Hematopoietic multipotent progenitor cell treated with erythropoietin and hydrocortisone succinate and interleukin-3 and kit ligand, for 15 days (in vitro differentiated cells): ENCODE data around the gene GATAD2A.

ENCODE experiments used
- DNase-seq: peaks from one replicate; pipeline ENCODE4 v3.0.0-alpha.2; 2015; ENCODE audit warnings: low spot score

GATAD2A gene

DNA sequence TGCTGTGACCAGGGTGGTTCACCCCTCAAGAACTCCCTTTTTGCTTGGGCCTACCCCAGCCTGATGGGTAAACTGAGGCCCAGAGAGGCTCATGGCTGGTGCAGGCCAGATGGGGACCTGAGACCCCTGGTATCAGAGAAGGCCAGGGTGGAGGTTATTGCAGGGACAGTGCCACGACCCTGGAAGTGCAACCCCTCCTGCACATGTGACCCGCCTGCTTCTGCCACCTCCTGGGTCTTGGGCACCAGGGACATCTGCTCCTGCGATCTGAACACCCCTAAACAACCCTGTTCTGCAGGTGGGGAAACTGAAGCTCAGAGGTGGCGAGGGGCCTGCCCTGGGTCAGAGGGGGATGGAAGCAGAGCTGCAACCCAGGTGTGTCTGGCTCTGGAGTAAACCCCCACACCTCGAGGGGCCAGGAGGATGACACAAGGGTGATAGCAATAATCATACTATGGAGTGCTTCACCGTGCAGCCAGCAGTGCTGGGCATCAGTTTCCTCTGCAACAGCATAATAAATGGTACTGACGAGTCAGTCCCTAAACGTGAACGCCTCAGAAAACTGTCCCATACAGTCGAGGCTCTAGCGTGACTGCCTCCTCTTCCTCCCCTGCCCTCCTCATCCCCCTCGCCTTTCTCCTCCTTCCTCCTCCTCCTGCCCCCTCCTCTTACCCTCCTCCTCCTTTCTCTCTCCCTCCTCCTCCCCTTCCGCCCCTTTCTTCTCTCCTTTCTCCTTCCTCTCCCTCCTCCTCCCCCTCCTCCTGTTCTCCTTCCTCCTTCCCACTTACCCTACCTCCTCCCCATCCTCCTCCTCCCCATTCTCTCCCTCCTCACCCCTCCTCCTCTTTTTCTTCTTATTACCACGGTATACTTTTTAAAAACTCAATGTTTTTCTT, 127.6 kb downstream of the GATAD2A start:
- DNase-seq: no peak

DNA sequence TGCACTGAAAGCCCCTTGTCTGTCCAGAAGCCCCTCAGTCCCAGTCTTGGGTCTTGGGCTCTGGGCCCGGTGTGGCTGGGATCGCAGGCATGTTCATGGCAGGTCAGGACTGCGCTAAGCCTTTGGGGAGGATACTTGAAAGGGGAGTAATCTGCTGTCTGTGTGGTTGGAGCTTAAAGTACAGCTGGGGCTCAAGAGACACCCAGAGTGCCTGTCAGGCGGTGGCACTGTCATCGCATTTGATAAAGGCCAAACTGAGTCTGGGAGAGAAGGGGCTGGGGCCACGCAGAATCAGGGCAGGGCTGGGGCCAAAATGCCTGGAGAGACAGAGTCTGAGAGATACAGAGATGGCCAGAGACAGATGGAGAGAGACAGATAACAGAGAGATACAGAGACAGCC, 128.4 kb downstream of the GATAD2A start:
- no peak for DNase-seq

DNA sequence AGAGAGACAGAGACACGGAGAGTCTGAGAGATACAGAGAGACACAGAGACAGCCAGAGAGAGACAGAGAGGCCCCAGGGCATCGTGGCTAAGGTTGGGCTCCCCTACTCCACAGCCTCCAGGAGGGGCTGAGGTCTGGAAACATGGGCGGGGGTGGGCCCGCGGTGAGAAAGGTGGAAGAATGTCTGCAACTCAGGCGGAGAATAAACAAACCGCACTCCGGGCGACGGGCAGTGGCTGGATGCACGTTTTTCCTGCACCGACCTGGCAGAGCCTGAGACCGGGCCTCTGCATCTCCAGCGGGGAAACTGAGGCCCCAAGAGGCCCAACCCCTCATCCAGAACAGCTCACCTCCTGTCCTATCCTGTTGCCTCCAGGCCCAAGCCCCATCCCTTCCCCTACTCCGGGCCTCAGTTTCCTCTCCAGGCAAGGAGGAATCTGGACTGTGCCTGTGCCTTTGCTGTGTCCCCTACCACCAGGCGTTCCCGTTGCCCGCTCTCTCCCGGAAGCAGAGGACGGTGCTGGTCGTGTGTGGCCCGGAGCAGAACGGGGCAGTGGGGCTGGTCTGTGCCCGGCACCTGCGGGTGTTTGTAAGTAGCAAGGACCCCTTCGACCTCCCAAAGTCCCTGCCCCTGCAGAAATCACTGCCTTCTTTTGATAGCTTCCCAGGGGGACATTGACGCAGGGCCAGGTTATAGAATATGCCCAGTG, 129.2 kb downstream of the GATAD2A start:
- no peak for DNase-seq

DNA sequence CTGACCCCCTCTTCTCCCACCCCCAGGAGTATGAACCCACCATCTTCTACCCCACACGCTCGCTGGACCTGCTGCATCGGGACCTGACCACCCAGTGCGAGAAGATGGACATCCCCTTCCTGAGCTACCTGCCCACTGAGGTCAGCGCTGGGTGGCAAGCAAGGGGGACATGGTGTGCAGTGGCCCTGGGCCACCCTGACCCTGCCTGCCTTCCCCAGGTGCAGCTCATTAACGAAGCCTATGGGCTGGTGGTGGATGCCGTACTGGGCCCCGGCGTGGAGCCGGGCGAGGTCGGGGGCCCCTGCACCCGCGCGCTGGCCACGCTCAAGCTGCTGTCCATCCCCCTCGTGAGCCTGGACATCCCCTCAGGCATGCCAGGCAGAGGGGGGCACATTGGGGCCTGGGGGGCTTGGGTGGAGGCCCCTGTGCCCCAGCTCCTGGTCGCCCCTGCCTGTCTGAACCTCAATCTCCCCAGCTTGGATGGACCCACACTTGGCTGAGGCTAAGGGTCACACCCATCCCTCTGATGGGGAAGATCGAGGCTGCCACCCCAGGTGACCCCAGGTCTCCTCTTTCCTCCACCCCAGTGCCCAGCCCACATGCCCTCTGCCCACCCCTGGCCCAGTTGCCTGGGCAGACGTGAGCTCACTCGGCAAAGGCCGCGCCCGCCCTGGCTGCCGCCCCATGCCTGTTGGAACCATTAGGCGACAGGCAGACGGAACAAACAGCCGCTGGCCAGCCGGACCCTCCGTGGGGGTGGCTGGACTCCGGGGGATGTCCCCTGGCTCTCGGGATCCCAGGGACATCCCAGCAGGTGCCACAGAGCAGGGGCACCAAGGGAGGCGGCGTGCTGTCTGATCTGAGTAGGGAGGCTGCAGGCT, 130.1 kb downstream of the GATAD2A start:
- no peak for DNase-seq

DNA sequence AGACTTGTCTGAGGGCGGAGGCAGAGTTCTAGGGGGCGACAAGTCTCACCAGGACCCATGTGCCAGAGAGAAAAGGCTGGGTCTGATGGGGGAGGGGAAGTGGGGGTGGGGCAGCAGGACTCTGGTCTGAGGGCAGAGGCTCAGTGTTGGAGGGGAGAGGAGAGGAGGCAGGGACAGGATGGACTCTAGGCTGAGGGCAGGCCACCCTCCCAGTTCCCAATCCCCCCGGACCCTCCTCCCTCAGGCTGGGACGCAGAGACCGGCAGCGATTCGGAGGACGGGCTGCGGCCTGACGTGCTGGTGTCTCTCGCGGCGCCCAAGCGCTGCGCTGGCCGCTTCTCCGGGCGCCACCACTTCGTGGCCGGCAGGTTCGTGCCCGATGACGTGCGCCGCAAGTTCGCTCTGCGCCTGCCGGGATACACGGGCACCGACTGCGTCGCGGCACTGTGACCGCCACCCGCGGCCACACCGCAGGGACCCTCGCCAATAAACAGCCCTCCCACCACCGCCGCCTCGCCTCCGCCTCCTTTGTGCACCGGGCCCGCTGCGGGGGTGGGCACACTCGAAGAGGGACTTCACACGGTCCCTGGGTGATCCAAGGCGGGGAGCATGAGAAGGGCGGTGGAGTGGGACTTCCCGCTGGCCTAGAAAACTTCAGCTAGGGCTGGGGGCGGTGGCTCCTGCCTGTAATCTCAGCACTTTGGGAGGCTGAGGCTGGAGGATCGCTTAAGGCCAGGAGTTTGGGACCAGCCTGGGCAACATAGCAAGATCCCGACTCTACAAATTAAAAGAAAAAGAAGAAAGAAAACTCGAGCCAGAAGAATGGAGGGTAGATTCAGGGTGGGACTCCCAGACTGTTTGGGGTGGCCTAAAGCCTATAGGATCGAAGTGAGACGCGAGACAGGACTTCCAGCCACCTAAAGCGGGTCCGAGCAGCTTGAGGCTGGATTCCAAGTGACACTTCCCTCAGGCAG, 131.9 kb downstream of the GATAD2A start:
- no peak for DNase-seq

DNA sequence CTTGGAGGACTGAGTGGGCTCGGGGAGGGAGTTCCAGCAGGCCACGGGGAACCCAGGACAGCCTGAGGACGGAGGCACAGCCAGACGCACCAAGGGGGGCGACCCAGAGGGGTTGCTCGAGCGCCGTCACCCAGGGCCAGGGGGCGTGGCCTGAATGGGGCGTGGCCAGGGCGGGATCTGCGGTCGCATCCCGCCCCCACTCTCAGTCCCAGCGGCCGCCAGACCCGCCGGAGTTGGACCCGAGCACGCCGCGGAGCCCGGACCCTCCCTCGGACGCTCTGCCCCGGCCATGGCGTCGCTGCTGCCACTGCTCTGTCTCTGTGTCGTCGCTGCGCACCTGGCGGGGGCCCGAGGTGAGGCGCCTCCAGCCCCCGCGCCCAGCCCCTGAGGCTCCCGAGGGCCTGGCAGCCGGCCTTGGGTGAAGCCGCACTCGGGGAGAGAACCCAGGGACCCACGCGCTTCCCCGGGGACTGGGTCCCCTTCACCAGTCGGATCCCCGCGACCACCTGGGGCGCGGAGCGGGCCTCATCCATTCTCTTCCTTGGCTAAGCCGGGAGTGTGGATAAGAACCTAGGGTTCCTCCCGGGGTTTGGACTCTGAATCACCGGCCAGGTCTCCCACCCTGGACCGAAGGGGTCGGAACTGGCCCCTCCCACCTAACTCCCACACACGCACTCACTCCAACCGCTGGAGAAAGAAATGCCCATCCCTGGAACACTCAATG, 132.7 kb downstream of the GATAD2A start, which contains the start of gene CILP2:
Gene CILP2 (plus strand): TSS at position 205 of the 724 bp plus-strand sequence. CDS start 85 bp downstream, at position 290.
- DNase-seq: no peak

DNA sequence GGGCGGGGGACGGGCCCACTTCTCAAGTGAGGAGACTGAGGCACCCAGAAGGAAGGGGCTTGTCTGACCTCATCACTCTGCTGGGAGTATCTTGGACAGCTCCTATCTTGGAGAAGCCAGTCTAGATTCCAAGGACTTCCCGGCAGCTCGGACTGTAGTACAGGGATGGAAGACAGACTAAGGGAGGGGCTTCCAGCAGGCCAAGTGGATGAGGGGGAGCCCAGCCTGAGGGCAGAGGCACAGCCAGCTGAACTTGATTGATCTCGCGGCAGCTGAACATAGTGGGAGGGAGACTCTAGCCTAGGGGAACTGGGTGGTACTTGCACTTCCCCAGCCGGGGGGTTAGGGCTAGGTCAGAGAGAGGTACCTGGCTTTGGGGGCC, 133.3 kb downstream of the GATAD2A start:
- no peak for DNase-seq

DNA sequence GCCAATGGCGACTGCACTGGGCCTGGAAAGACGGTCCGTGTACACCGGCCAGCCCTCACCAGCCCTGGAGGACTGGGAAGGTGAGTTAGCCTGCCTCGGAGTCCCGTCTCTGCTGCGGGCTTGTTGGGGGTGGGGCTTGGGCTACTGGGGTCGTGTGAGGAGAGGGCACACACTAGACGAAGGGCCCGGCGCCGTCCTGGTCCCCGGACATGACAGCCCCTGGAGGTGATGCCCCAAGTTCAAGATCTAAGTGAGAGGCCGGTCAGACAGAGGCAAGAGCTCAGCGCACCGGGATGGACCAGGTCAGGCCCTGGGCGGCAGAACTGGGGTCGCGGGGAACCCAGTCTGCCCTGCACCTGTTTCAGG, 134.2 kb downstream of the GATAD2A start:
- DNase-seq: no peak

DNA sequence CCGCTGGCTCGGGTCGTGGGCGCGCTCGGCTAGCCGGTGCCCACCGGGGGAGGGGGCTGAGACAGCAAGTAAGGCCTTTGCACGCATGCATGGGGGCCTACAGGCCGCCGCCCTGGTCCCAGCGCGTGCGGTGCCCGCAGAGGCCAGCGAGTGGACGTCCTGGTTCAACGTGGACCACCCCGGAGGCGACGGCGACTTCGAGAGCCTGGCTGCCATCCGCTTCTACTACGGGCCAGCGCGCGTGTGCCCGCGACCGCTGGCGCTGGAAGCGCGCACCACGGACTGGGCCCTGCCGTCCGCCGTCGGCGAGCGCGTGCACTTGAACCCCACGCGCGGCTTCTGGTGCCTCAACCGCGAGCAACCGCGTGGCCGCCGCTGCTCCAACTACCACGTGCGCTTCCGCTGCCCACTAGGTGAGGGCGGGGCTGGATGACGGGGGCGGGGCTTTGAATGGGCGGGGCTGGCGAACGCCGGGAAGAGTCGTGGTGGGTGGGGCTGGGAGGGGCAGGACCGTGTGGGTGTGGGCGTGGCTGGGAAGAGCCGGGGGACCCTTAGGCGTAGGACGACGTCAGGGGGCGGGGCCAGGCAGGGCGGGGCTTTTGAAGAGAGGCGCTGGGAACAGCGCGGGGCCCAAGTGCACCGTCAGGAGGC, 134.7 kb downstream of the GATAD2A start:
- DNase-seq: peak; percentile 89

DNA sequence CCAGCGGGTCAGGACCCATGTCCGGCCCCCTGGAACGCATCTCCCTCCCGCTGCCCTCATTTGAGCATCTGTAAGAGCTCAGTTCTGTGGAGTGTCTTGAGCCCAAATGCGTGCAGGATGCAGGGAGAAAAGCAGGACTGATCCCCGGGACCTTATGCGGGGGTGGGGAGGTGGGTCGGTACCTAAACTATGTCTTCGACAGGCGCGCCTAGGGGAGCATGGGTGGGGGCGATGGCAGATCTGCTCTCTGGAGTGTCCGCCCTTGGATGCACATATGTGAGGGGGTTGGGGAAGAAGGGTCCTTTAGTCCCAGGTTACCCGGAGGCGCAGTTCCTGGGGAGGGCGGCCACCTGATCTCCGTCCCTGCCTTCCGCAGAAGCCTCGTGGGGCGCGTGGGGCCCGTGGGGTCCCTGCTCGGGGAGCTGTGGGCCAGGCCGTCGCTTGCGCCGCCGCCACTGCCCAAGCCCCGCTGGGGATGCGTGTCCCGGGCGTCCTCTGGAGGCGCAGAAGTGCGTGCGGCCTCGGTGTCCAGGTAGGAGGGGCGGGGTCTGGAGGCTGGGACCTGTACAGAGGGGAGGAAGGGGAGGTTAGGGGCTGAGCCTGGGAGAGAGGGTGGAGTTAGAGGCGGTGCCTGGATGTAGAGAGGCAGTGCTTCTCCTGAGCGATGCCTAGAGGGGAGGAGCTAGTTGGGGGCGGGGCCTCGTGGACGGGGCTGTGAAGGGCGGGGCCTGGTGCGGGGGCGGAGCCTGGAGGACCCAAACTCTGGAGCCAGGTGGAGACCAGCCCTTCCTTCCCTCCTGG, 135.4 kb downstream of the GATAD2A start:
- peak; percentile 64 for DNase-seq

DNA sequence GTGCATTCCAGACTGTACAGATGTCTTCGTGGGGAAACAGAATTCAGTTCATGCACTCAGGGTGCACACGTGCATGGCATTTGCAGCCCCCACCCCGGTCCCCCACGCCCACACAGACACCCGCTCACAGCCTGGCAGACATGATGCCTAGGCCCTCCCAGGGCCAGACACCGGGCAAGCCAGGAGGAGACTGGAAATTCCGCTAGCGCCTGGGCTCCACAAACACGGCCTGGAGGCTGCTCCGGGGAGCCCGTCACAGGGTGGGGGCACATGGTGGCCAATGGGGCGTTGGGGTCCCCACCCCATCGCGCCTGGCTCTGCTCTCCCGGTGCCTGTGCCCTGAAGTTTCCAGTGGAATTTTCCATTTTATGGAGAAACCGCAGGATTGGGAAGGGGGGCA, 136.1 kb downstream of the GATAD2A start:
- no peak for DNase-seq

DNA sequence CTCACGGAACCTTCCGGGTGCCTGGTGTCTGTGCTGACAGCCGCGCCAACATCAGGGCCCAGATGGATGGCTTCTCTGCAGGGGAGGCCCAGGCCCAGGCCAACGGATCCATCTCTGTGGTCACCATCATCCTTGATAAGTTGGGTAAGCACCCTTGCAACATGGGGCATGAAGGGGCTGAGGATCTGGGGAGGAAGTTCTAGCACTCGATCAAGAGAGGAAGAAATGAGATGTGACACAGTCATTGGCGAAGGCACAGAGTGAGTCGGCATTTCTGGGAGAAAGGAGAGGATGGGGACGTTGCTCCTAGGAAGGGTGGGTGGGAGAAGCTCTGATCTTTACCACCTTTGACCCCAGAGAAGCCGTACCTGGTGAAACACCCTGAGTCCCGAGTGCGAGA, 137.0 kb downstream of the GATAD2A start:
- no peak for DNase-seq

DNA sequence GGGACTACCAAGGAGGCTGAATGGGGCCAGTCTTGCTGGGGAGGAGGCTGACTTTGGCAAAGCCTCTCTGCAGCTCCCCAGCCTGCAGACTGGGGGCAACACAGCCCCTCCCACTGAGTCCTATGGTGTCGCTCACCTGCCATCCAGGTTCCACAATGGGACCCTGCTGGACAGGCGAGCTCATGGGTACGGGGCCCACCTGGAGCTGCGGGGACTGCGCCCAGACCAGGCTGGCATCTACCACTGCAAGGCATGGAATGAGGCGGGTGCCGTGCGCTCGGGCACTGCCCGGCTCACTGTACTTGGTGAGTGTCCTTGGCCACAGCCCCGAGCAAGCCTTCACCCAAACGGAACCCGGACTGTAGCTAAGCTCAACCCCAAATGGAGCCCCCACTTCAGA, 137.6 kb downstream of the GATAD2A start:
- DNase-seq: no peak

DNA sequence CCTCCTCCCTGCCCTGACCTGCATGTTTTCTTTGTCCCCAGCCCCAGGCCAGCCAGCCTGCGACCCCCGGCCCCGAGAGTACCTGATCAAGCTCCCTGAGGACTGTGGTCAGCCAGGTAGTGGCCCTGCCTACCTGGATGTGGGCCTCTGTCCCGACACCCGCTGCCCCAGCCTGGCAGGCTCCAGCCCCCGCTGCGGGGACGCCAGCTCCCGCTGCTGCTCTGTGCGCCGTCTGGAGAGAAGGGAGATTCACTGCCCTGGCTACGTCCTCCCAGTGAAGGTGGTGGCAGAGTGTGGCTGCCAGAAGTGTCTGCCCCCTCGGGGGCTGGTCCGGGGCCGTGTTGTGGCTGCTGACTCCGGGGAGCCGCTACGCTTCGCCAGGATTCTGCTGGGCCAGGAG, 138.2 kb downstream of the GATAD2A start:
- no peak for DNase-seq

DNA sequence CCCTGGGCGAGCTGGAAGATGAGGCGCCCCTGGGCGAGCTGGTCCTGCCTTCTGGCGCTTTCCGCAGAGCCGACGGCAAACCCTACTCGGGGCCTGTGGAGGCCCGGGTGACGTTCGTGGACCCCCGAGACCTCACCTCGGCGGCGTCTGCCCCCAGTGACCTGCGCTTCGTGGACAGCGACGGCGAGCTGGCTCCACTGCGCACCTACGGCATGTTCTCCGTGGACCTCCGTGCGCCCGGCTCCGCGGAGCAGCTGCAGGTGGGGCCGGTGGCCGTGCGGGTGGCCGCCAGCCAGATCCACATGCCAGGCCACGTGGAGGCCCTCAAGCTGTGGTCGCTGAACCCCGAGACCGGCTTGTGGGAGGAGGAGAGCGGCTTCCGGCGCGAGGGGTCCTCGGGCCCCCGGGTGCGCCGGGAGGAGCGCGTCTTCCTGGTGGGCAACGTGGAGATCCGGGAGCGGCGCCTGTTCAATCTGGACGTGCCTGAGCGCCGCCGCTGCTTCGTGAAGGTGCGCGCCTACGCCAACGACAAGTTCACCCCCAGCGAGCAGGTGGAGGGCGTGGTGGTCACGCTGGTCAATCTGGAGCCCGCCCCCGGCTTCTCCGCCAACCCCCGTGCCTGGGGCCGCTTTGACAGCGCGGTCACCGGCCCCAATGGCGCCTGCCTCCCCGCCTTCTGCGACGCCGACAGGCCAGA, 138.9 kb downstream of the GATAD2A start:
- no peak for DNase-seq

DNA sequence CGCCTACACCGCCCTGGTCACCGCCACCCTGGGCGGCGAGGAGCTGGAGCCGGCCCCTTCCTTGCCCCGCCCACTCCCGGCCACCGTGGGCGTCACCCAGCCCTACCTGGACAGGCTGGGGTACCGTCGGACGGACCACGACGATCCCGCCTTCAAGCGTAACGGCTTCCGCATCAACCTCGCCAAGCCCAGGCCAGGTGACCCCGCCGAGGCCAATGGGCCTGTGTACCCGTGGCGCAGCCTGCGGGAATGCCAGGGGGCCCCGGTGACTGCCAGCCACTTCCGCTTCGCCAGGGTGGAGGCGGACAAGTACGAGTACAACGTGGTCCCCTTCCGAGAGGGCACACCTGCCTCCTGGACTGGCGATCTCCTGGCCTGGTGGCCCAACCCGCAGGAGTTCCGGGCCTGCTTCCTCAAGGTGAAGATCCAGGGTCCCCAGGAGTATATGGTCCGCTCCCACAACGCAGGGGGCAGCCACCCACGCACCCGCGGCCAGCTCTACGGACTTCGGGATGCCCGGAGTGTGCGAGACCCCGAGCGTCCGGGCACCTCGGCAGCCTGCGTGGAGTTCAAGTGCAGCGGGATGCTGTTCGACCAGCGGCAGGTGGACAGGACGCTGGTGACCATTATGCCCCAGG, 139.6 kb downstream of the GATAD2A start:
- no peak for DNase-seq

DNA sequence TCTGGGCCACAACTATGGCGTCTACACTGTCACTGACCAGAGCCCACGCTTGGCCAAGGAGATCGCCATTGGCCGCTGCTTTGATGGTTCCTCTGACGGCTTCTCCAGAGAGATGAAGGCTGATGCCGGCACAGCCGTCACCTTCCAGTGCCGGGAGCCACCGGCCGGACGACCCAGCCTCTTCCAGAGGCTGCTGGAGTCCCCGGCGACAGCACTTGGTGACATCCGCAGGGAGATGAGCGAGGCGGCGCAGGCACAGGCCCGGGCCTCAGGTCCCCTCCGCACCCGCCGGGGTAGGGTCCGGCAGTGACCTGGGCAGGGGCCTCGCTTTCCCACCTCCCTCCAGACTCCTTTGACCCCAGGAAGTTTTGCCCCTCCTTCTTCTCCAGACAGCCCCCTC, 140.2 kb downstream of the GATAD2A start:
- DNase-seq: no peak

DNA sequence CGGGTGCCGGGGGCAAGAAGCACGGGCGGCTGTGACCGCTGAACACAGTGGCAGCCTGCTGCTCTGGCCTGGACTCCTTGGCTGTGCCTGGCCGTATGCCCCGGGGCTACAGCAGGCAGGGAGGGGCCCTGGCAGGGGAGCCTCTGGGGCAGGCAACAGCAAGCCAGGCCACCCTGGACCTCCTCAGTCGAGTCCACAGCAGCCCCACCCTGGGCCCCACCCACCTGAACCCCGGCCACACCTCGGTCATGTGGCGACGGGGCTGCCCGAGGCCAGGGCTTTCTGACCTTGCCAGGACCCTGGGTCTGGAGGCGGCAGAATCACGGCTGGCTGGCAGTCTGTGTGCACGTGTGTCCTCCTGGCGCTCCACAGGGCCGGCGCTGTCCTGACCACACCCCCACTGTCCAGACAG, 141.3 kb downstream of the GATAD2A start:
- DNase-seq: no peak
